ENCODE results near the gene AFAP1.

Gene AFAP1

GRCh38 chr4:7711307-7711963 lies 228.2 kb downstream of the AFAP1 start:
- no peak for DNase-seq

- no peak for DNase-seq
Observed at GRCh38 chr4:7710576-7711306, 228.9 kb downstream of the AFAP1 start.

GRCh38 chr4:7710126-7710525 lies 229.5 kb downstream of the AFAP1 start:
- DNase-seq = no peak

GRCh38 chr4:7709431-7709830 lies 230.2 kb downstream of the AFAP1 start:
- DNase-seq = no peak

GRCh38 chr4:7708981-7709380 lies 230.7 kb downstream of the AFAP1 start:
- no peak for DNase-seq
